PFSK-1 (cell line): Measurements from ENCODE around the gene OTOP2.

Experiments used
- FOXP2 ChIP-seq: optimal IDR thresholded peaks from 2 replicates; pipeline ENCODE3; 2011; ENCODE audit warnings: borderline replicate concordance, control low read depth, inconsistent platforms; ENCODE audit not compliant: insufficient read depth; ENCODE audit errors: extremely low read length, extremely low read depth
- POLR2AphosphoS5 ChIP-seq: IDR thresholded peaks from 2 replicates; pipeline ENCODE4 v1.6.1; 2012; ENCODE audit warnings: low read depth, mild to moderate bottlenecking, control low read depth, low read length, moderate library complexity
- REST ChIP-seq, 2 experiments: IDR thresholded peaks; 2 replicates each; pipeline versions ENCODE4 v1.6.1 to v1.8.0; 2011 to 2012; ENCODE audit warnings: low read depth in 2 of 2, low read length in 2 of 2, control low read depth in 1 of 2, inconsistent platforms in 1 of 2, mild to moderate bottlenecking in 1 of 2, moderate library complexity in 1 of 2; ENCODE audit not compliant: insufficient read depth in 1 of 2
- SIN3A ChIP-seq: IDR thresholded peaks from 2 replicates; pipeline ENCODE4 v1.6.1; 2012; ENCODE audit warnings: mild to moderate bottlenecking, low read length, moderate library complexity, borderline replicate concordance; ENCODE audit not compliant: insufficient read depth
- TAF1 ChIP-seq: IDR thresholded peaks from 2 replicates; pipeline ENCODE4 v1.6.1; 2012; ENCODE audit warnings: low read length, control low read depth, borderline replicate concordance; ENCODE audit not compliant: insufficient read depth

OTOP2 gene

GRCh38 chr17:74960570-74961342, 36.7 kb downstream of the OTOP2 start:
- TF ChIP-seq POLR2AphosphoS5 (no peak), REST (IDR thresholded peaks at IDR 0.05; ENCODE audit: insufficient read depth in 1 of 2, low read depth in 2 of 2, low read length in 2 of 2) (no peak), FOXP2 (no peak), SIN3A (no peak), TAF1 (no peak)

- TF ChIP-seq POLR2AphosphoS5 (no peak), SIN3A (no peak), REST (IDR thresholded peaks at IDR 0.05; ENCODE audit: insufficient read depth in 1 of 2, low read depth in 2 of 2, low read length in 2 of 2) (no peak), TAF1 (no peak), FOXP2 (no peak)
Measured at GRCh38 chr17:74961657-74962350, 37.7 kb downstream of the OTOP2 start.

GRCh38 chr17:74962622-74963394, 38.7 kb downstream of the OTOP2 start:
- TF ChIP-seq POLR2AphosphoS5 (no peak), FOXP2 (no peak), REST (IDR thresholded peaks at IDR 0.05; ENCODE audit: insufficient read depth in 1 of 2, low read depth in 2 of 2, low read length in 2 of 2) (no peak), TAF1 (no peak), SIN3A (no peak)

GRCh38 chr17:74963656-74964055, 39.6 kb downstream of the OTOP2 start:
- TF ChIP-seq POLR2AphosphoS5 (no peak), FOXP2 (no peak), REST (IDR thresholded peaks at IDR 0.05; ENCODE audit: insufficient read depth in 1 of 2, low read depth in 2 of 2, low read length in 2 of 2) (no peak), TAF1 (no peak), SIN3A (no peak)
